ENCODE data around the gene RDH8.

Gene RDH8

GRCh38 chr19:10043286-10043927, 30.1 kb downstream of the RDH8 start:
- DNase-seq = no peak

- no peak for DNase-seq
Measured at GRCh38 chr19:10044390-10044789, 31.1 kb downstream of the RDH8 start.

- DNase-seq = no peak
Measured at GRCh38 chr19:10045371-10045770, 32.1 kb downstream of the RDH8 start.

- DNase-seq = no peak
Measured at GRCh38 chr19:10049626-10050025, 36.3 kb downstream of the RDH8 start.

- DNase-seq = no peak
Measured at GRCh38 chr19:10052602-10053360, 39.5 kb downstream of the RDH8 start.

GRCh38 chr19:10061717-10062310, 48.5 kb downstream of the RDH8 start:
- DNase-seq = no peak

GRCh38 chr19:10068205-10068604, 54.9 kb downstream of the RDH8 start:
- DNase-seq = no peak

- DNase-seq = no peak
Measured at GRCh38 chr19:10069046-10069445, 55.8 kb downstream of the RDH8 start.

GRCh38 chr19:10070730-10071446, 57.6 kb downstream of the RDH8 start:
- DNase-seq = no peak

All from NCI-H510A (cell line).